Upper lobe of left lung (tissue), 6 donors: ENCODE results near the gene TPRG1. TPM values are rescaled to one million over a fixed set of nuclear protein-coding genes. Genes with fewer than 3 reads are reported as not detected.

ENCODE experiments used
- ATAC-seq, 2 donors: fragments of 200-7000 bp; cut with Tn5 transposase; one replicate each; pipeline ENCODE4 v1.9.1; 2022; ENCODE audit warnings: mild to moderate bottlenecking in 2 of 2, moderate library complexity in 2 of 2; ENCODE audit not compliant: low FRiP score in 2 of 2
- DNase-seq, 2 donors: peaks; one replicate each; pipeline ENCODE4 v3.0.0-alpha.2; 2019 to 2020
- H3K27ac ChIP-seq, 4 donors: fragments of 200-600 bp; sonication (generic); one replicate each; pipeline ENCODE4 v1.5.1; 2016 to 2019
- H3K27me3 ChIP-seq, 4 donors: fragments of 200-600 bp; sonication (generic); one replicate each; pipeline ENCODE4 v1.5.1; 2017 to 2019
- H3K36me3 ChIP-seq, 4 donors: fragments of 200-600 bp; sonication (generic); one replicate each; pipeline ENCODE4 v1.5.1; 2016 to 2019
- H3K4me1 ChIP-seq, 4 donors: fragments of 200-600 bp; sonication (generic); one replicate each; pipeline ENCODE4 v1.5.1; 2018 to 2019
- H3K4me3 ChIP-seq, 4 donors: fragments of 200-600 bp; sonication (generic); one replicate each; pipeline ENCODE4 v1.5.1; 2017 to 2019; ENCODE audit warnings: mild to moderate bottlenecking in 2 of 4, moderate library complexity in 1 of 4
- H3K9me3 ChIP-seq, 4 donors: fragments of 200-600 bp; sonication (generic); one replicate each; pipeline ENCODE4 v1.5.1; 2018 to 2019
- EP300 ChIP-seq, 4 donors: sonication (generic); formaldehyde crosslinking; IDR thresholded peaks; one replicate each; pipeline ENCODE4 v1.5.1; 2017; ENCODE audit warnings: antibody characterized with exemption in 4 of 4, control low read depth in 2 of 4
- POLR2A ChIP-seq, 4 donors: fragments of 450-650 bp; IDR thresholded peaks; one replicate each; pipeline ENCODE4 v1.5.1; 2016 to 2017; ENCODE audit warnings: antibody characterized with exemption in 4 of 4, mild to moderate bottlenecking in 2 of 4
- POLR2AphosphoS5 ChIP-seq, 2 donors: sonication (generic); formaldehyde crosslinking; IDR thresholded peaks; one replicate each; pipeline ENCODE4 v1.5.1; 2017; ENCODE audit warnings: antibody characterized with exemption in 2 of 2
- whole genome bisulfite sequencing, 2 donors: methylation state at CpG; one replicate each; pipeline ENCODE4 v1.1.5; 2017 to 2018; 5-methylcytosine and 5-hydroxymethylcytosine counted together
- total RNA-seq, 6 donors: library from RNA; depleted of rRNA in 4 of 6; stranded (reverse); fragments of >200 nt in 4 of 6; gene quantifications; one replicate each; pipeline versions ENCODE4 v1.1.0 to v1.2.1, GENCODE V29; 2016 to 2021
- TF ChIP-seq, protein P1 (sequence below), 6 experiments: fragments of 450-650 bp in 4 of 6; fragments of 200-600 bp in 2 of 6; sonication (generic) in 2 of 6; IDR thresholded peaks; one replicate each; pipeline ENCODE4 v1.5.1; 2016 to 2019; ENCODE audit warnings: antibody characterized with exemption in 6 of 6
- donor health status: DM: no; HTN: no; CAD: no; lungs with moderate emphysema.
- donor health status: DM: no; HTN: yes; CAD: no; lungs with severe emphysema.

Gene TPRG1
- total RNA-seq, 6 donors from 2014 or later, result 12.8 to 76.5 (median 25.9) TPM

DNA sequence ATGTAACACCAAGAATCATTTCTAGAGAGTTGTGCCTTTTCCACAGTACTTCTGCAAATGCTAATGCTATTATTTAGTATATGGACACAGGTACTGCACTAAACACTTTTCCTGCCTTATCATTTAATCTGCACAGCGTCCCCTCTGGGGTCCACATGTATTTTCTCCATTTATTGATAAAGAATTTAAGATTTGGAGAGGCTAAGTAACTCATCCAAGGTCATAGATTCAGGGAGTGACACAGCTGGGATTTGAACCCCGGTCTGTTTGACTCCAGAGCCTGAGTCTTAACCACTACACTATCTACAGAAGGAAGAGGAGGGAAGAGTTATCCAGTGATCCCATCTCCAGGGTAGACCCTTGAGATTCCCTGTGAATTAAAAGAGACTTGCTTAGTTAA lies 24.9 kb upstream of the TPRG1 start:
- no peak for TF ChIP-seq EP300 (IDR thresholded peaks at IDR 0.05)
- TF ChIP-seq POLR2A (IDR thresholded peaks at IDR 0.05), result no peak
- TF ChIP-seq POLR2AphosphoS5 (IDR thresholded peaks at IDR 0.05), result no peak
- TF ChIP-seq, protein P1, sequence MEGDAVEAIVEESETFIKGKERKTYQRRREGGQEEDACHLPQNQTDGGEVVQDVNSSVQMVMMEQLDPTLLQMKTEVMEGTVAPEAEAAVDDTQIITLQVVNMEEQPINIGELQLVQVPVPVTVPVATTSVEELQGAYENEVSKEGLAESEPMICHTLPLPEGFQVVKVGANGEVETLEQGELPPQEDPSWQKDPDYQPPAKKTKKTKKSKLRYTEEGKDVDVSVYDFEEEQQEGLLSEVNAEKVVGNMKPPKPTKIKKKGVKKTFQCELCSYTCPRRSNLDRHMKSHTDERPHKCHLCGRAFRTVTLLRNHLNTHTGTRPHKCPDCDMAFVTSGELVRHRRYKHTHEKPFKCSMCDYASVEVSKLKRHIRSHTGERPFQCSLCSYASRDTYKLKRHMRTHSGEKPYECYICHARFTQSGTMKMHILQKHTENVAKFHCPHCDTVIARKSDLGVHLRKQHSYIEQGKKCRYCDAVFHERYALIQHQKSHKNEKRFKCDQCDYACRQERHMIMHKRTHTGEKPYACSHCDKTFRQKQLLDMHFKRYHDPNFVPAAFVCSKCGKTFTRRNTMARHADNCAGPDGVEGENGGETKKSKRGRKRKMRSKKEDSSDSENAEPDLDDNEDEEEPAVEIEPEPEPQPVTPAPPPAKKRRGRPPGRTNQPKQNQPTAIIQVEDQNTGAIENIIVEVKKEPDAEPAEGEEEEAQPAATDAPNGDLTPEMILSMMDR (IDR thresholded peaks at IDR 0.05), result no peak
- DNase-seq (no peak), ATAC-seq (no peak)
- Histone ChIP-seq H3K4me1 (peaks cover 3 to 9% (median 6%) of the 10 kb centered on the region in 4 donors), H3K4me3 (no peak overlapping the region), H3K27me3 (no peaks in the 10 kb centered on the region), H3K9me3 (no peaks in the 10 kb centered on the region), H3K27ac (no peak overlapping the region), H3K36me3 (peaks cover 0 to 3% (median 0%) of the 10 kb centered on the region in 4 donors)
- 68 to 69% methylated on average over 2 of the region's 2 CpGs for whole genome bisulfite sequencing, 2 donors

DNA sequence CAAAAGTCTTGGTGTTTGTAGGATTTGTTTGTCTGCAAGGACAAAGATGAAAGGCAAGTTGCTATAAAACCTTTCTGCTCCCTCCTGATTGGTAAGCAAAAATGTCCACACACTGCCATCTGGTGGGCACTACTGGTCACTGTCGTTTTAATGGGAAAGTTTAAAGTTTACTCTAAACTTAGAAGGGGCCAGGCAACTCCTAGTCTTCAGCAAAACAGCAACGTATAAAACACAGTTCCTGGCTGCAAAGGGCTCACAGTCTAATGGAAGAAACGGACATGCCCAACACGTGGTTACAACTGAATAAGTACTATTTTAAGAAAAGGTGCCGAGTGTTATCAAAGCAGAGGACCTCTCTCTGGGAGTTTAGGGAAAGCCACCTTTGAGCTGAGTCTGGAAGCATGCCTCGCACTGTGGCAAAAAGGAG lies 23.7 kb upstream of the TPRG1 start:
- DNase-seq (peak in 1 of 2 donors; percentile 40), ATAC-seq (peak; percentile 80 to 85)
- 24 to 28% methylated on average over 6 of the region's 6 CpGs for WGBS, 2 donors
- Histone ChIP-seq H3K9me3 (no peaks in the 10 kb centered on the region), H3K4me1 (peaks cover 3 to 9% (median 6%) of the 10 kb centered on the region in 4 donors), H3K27me3 (no peaks in the 10 kb centered on the region), H3K36me3 (peaks cover 0 to 3% (median 0%) of the 10 kb centered on the region in 4 donors), H3K4me3 (no peak overlapping the region), H3K27ac (no peak overlapping the region)
- TF ChIP-seq EP300 (IDR thresholded peaks at IDR 0.05) (no peak), POLR2A (IDR thresholded peaks at IDR 0.05) (no peak), POLR2AphosphoS5 (IDR thresholded peaks at IDR 0.05) (no peak)
- TF ChIP-seq, protein P1 (IDR thresholded peaks at IDR 0.05), result peak; percentile 68 to 86 (median 82)

DNA sequence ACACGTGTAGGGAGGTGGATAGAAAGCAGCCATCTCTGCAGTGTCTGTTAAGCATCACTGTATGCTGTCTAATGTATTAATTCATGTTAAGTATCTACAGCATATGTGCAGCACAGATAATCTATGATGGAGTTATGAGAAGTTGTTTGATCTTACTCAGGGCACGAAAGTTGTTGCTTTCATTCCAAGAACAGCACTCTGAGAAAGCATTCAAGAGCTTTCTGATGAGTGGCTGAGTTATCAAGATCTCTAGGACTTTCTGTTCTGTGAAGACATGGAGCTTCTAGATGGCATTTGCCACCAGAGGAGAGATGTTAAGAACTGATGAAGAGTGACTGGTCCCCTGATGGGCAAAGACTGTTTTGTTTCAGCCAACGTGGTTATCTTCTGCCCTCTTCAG lies 22.6 kb upstream of the TPRG1 start:
- no peak overlapping the region for H3K27ac ChIP-seq
- ATAC-seq (no peak), DNase-seq (no peak)
- no peak for TF ChIP-seq POLR2AphosphoS5 (IDR thresholded peaks at IDR 0.05)
- no peak for TF ChIP-seq POLR2A (IDR thresholded peaks at IDR 0.05)
- TF ChIP-seq EP300 (IDR thresholded peaks at IDR 0.05), result no peak
- TF ChIP-seq, protein P1 (IDR thresholded peaks at IDR 0.05), result no peak
- H3K4me1 ChIP-seq, result peaks cover 3 to 6% (median 5%) of the 10 kb centered on the region in 4 donors
- WGBS, 2 donors, result 52 to 57% methylated on average over 3 of the region's 3 CpGs
- H3K27me3 ChIP-seq, result no peaks in the 10 kb centered on the region
- H3K4me3 ChIP-seq, result no peak overlapping the region
- no peaks in the 10 kb centered on the region for H3K9me3 ChIP-seq
- H3K36me3 ChIP-seq, result peaks cover 0 to 3% (median 0%) of the 10 kb centered on the region in 4 donors

DNA sequence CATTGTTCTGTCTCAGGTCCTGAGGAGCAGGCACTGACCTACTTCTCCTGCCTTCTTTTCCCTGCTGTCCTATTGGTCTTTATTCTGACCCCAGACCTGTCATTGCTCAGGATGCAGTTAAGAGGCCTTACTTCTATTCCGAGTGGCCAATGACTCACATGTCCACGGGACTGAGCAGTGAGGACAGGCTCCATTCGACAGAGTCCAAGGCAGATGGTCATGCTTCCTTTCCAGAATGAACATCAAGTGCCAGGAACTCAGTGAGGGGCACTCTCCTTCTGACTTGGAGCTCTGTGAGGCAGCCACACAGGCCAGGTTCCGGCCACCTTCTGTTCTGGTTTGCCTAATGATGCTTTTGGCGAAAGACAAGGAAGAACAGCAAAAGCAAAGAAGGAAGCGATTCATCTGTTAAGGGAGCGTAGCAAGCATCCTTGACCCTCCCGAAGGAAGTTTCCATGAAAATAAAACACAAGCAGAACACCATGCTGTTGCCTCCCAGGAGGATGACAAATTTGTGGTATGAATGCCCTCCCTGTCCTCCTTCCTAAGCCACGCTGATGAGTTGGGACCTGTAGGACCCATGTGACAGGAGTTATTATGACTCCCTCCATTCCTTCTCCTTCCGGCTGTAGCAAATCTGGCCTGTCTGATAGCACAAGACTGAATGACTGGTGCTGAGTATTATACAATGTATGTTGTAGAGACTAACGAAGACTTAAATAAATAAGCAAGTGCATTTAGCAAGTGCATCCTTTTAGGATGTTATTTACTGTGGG lies 14.4 kb upstream of the TPRG1 start:
- Histone ChIP-seq H3K27me3 (no peaks in the 10 kb centered on the region), H3K4me1 (no peaks in the 10 kb centered on the region), H3K27ac (no peak overlapping the region), H3K4me3 (no peak overlapping the region), H3K9me3 (no peaks in the 10 kb centered on the region), H3K36me3 (no peaks in the 10 kb centered on the region)
- no peak for DNase-seq
- no peak for ATAC-seq
- no peak for TF ChIP-seq EP300 (IDR thresholded peaks at IDR 0.05)
- TF ChIP-seq POLR2AphosphoS5 (IDR thresholded peaks at IDR 0.05), result no peak
- TF ChIP-seq, protein P1 (IDR thresholded peaks at IDR 0.05), result no peak
- TF ChIP-seq POLR2A (IDR thresholded peaks at IDR 0.05), result no peak
- WGBS, 2 donors, result 89 to 93% methylated on average over 11 of the region's 11 CpGs
